ENCODE data around the gene PRKCA.
A peak's percentile ranks its signal among the peaks of the same experiment; 100 is the strongest.

DNA sequence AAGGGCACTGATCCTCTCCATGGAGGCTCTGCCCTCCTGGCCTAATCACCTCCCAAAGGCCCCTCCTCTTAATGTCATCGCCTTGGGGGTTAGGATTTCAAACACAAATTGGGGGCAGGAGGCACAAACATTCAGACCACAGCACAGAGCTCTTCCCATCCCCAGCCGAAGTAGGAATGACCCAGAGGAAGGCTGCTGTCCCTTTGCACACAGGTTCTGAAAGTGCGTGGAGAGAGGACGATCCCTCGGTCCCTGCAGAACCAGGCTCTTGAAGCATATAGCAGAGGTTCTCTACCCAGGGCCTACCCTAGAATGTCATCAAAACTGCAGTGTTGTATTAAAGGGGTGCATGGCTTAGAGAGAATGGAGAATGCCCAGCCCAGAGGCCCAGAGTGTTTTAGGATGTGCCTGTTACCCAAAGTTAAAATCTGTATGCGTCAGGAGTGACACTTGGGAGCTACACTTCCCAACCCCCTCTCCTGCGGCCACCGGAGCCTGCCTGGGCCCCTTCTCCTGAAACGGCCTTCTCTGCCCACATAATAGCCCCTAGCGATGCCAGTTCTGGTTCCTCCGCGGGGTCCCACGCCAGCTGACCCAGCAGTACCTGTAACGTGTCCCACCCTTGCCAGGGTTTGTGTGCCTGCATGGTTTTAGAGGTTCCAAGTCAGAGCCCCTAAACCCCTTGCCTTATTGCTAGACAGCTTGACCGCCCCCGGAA is 373.0 kb downstream of the PRKCA start:
- TF ChIP-seq CREB1 (CRISPR knock-in tag; IDR thresholded peaks at IDR 0.05; ENCODE audit: low read depth) = no peak
- TF ChIP-seq, protein P1, sequence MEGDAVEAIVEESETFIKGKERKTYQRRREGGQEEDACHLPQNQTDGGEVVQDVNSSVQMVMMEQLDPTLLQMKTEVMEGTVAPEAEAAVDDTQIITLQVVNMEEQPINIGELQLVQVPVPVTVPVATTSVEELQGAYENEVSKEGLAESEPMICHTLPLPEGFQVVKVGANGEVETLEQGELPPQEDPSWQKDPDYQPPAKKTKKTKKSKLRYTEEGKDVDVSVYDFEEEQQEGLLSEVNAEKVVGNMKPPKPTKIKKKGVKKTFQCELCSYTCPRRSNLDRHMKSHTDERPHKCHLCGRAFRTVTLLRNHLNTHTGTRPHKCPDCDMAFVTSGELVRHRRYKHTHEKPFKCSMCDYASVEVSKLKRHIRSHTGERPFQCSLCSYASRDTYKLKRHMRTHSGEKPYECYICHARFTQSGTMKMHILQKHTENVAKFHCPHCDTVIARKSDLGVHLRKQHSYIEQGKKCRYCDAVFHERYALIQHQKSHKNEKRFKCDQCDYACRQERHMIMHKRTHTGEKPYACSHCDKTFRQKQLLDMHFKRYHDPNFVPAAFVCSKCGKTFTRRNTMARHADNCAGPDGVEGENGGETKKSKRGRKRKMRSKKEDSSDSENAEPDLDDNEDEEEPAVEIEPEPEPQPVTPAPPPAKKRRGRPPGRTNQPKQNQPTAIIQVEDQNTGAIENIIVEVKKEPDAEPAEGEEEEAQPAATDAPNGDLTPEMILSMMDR (conservative IDR thresholded peaks at IDR 0.05; ENCODE audit: low read depth in 2 of 2) = no peak
- TF ChIP-seq, protein P2, sequence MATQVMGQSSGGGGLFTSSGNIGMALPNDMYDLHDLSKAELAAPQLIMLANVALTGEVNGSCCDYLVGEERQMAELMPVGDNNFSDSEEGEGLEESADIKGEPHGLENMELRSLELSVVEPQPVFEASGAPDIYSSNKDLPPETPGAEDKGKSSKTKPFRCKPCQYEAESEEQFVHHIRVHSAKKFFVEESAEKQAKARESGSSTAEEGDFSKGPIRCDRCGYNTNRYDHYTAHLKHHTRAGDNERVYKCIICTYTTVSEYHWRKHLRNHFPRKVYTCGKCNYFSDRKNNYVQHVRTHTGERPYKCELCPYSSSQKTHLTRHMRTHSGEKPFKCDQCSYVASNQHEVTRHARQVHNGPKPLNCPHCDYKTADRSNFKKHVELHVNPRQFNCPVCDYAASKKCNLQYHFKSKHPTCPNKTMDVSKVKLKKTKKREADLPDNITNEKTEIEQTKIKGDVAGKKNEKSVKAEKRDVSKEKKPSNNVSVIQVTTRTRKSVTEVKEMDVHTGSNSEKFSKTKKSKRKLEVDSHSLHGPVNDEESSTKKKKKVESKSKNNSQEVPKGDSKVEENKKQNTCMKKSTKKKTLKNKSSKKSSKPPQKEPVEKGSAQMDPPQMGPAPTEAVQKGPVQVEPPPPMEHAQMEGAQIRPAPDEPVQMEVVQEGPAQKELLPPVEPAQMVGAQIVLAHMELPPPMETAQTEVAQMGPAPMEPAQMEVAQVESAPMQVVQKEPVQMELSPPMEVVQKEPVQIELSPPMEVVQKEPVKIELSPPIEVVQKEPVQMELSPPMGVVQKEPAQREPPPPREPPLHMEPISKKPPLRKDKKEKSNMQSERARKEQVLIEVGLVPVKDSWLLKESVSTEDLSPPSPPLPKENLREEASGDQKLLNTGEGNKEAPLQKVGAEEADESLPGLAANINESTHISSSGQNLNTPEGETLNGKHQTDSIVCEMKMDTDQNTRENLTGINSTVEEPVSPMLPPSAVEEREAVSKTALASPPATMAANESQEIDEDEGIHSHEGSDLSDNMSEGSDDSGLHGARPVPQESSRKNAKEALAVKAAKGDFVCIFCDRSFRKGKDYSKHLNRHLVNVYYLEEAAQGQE (IDR thresholded peaks at IDR 0.05; ENCODE audit: unreplicated experiment) = peak; percentile 66
- TF ChIP-seq STAT1 (IDR thresholded peaks at IDR 0.05; ENCODE audit: unreplicated experiment) = no peak
- TF ChIP-seq POLR2AphosphoS5 (IDR thresholded peaks at IDR 0.05; ENCODE audit: low read depth) = no peak
- no peak for TF ChIP-seq EZH2 (IDR thresholded peaks at IDR 0.05; ENCODE audit: low read depth, unreplicated experiment)
- no peak for TF ChIP-seq JUNB (IDR thresholded peaks at IDR 0.05; ENCODE audit: unreplicated experiment)
- TF ChIP-seq EZH2phosphoT487 (IDR thresholded peaks at IDR 0.05; ENCODE audit: unreplicated experiment) = no peak
